SKM-1 treated with dmso at 0.1 percent for 144 hours (cell line): ENCODE measurements around the gene MGAM2.

Experiments used
- DNase-seq: peaks from one replicate; lab custom pipeline; 2025; ENCODE audit not compliant: unreplicated experiment; lab: John Stamatoyannopoulos, UW

Gene MGAM2

GRCh38 chr7:142263598-142264380 lies 152.3 kb downstream of the MGAM2 start:
- DNase-seq, result no peak
